IMR-90 (cell line): ENCODE data around the gene KL.

Experiments used
- CTCF ChIP-seq: conservative IDR thresholded peaks from 2 replicates; pipeline ENCODE4 v1.5.1; 2012; ENCODE audit warnings: mild to moderate bottlenecking, low read depth, low read length, improper control_type of control experiment
- POLR2A ChIP-seq: IDR thresholded peaks from 2 replicates; pipeline ENCODE4 v1.6.1; 2012; ENCODE audit warnings: mild to moderate bottlenecking, low read depth, low read length
- RAD21 ChIP-seq: IDR thresholded peaks from 2 replicates; pipeline ENCODE4 v1.6.1; 2012; ENCODE audit warnings: low read length, improper control_type of control experiment
- SMC3 ChIP-seq: fragments of 150-350 bp; IDR thresholded peaks from 2 replicates; pipeline ENCODE4 v1.6.1; 2016; ENCODE audit warnings: low read depth, mild to moderate bottlenecking, antibody characterized with exemption, low read length, moderate library complexity

- TF ChIP-seq SMC3 (no peak), RAD21 (no peak), CTCF (no peak), POLR2A (no peak)
These were observed 2.7 kb downstream of the KL start for GRCh38 chr13:33018886-33019285.
